ENCODE results near the gene PCDHGA9. TPM values are rescaled to one million over a fixed set of nuclear protein-coding genes. Genes with fewer than 3 reads are reported as not detected.
A peak's percentile ranks its signal among the peaks of the same experiment; 100 is the strongest.

Gene PCDHGA9
- total and polyA plus RNA-seq, 9 of the 15 experiments (the other 6 are each of a cell fraction or from before 2014, with no cell fraction given) = 0.03 to 0.18 (median 0.11) TPM; not detected in 2

DNA sequence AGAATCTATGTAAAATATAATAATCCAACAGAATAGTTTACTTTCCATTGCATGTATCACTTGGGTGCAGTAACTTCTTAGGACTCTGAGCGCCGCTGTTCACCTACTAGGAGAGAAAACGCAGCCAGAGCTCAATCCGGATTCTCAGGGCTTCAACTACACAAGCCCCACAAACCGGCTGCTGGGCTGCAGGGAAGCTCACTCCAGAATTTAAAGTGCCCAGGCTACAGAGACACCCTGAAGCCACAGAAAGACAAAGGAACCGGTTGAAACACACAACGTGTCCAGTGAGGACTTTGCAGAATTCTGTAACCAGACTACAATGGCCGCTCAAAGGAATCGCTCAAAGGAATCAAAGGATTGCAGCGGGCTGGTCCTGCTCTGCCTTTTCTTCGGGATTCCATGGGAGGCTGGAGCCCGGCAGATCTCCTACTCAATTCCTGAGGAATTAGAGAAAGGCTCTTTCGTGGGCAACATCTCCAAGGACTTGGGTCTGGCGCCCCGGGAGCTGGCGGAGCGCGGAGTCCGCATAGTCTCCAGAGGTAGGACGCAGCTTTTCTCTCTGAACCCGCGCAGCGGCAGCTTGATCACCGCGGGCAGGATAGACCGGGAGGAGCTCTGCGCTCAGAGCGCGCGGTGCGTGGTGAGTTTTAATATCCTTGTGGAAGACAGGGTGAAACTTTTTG, 10.4 kb downstream of the PCDHGA9 start, which contains the start of gene PCDHGA10:
TSS of gene PCDHGA10 (plus strand) at position 134 of the 686 bp plus-strand sequence. CDS start at position 323, 189 bp downstream.
- Histone ChIP-seq H3K27me3 (ENCODE audit: control insufficient read depth in 2 of 2, insufficient read depth in 2 of 2, low read length in 2 of 2) (peaks cover 7 to 33% of the 10 kb centered on the region in 2 experiments; a peak in 4 of 5 replicates), H3K79me2 (ENCODE audit: control insufficient read depth, insufficient read depth, low read length) (no peaks in the 10 kb centered on the region), H3K9me3 (replicated peaks; ENCODE audit: control insufficient read depth, insufficient read depth, low read depth, low read length) (no peaks in the 10 kb centered on the region; the same call in 1 of the 2 replicates), H3K36me3 (ENCODE audit: control insufficient read depth, insufficient read depth, low read length) (no peaks in the 10 kb centered on the region), H3K9ac (ENCODE audit: insufficient read depth in 1 of 2, low read depth in 2 of 2, low read length in 2 of 2) (peak within 1 kb of the TSS in 1 of 2 experiments; percentile 48; a peak in 2 of 4 replicates), H3K4me1 (replicated peaks in 1 of 2; ENCODE audit: control insufficient read depth in 2 of 2, insufficient read depth in 2 of 2, low read length in 2 of 2) (peaks cover 0 to 27% of the 10 kb centered on the region in 2 experiments; a peak in 2 of 5 replicates), H3K4me3 (peak within 1 kb of the TSS; percentile 21), H2AFZ (ENCODE audit: low read depth, low read length) (peak within 1 kb of the TSS; percentile 69), H3K4me2 (ENCODE audit: insufficient read depth, low read length) (peak within 1 kb of the TSS; percentile 59), H4K20me1 (replicated peaks; ENCODE audit: control insufficient read depth, insufficient read depth, low read length) (no peaks in the 10 kb centered on the region), H3K9me1 (ENCODE audit: control insufficient read depth, insufficient read depth, low read length) (no peaks in the 10 kb centered on the region), H3K27ac (ENCODE audit: extremely low read depth, low read depth, low read length) (no peak within 1 kb of the TSS)
- FAIRE-seq = peak; percentile 70
- 17% methylated on average over 25 of the region's 31 CpGs for whole genome bisulfite sequencing (ENCODE audit: insufficient coverage, low coverage, missing lambda C conversion rate)
- peak; percentile 49 to 61 (median 54) for DNase-seq (ENCODE audit: extremely low read depth in 1 of 4, low spot score in 3 of 4)
- ATAC-seq = peak; percentile 91
- in situ Hi-C loops (cut with MboI) = no loop called here
- TF ChIP-seq ZSCAN29 (IDR thresholded peaks at IDR 0.05) = peak; percentile 95
- TF ChIP-seq PHF21A (IDR thresholded peaks at IDR 0.05; ENCODE audit: borderline replicate concordance, low read depth) = no peak
- no peak for TF ChIP-seq HDGF (IDR thresholded peaks at IDR 0.05)
- TF ChIP-seq, protein P1, sequence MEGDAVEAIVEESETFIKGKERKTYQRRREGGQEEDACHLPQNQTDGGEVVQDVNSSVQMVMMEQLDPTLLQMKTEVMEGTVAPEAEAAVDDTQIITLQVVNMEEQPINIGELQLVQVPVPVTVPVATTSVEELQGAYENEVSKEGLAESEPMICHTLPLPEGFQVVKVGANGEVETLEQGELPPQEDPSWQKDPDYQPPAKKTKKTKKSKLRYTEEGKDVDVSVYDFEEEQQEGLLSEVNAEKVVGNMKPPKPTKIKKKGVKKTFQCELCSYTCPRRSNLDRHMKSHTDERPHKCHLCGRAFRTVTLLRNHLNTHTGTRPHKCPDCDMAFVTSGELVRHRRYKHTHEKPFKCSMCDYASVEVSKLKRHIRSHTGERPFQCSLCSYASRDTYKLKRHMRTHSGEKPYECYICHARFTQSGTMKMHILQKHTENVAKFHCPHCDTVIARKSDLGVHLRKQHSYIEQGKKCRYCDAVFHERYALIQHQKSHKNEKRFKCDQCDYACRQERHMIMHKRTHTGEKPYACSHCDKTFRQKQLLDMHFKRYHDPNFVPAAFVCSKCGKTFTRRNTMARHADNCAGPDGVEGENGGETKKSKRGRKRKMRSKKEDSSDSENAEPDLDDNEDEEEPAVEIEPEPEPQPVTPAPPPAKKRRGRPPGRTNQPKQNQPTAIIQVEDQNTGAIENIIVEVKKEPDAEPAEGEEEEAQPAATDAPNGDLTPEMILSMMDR (IDR thresholded peaks at IDR 0.05 in 2 of 3, conservative IDR thresholded peaks at IDR 0.05 in 1 of 3; ENCODE audit: insufficient read depth in 2 of 3, low read depth in 1 of 3, low read length in 3 of 3) = peak; percentile 66 to 78 (median 72)
- TF ChIP-seq, protein P2, sequence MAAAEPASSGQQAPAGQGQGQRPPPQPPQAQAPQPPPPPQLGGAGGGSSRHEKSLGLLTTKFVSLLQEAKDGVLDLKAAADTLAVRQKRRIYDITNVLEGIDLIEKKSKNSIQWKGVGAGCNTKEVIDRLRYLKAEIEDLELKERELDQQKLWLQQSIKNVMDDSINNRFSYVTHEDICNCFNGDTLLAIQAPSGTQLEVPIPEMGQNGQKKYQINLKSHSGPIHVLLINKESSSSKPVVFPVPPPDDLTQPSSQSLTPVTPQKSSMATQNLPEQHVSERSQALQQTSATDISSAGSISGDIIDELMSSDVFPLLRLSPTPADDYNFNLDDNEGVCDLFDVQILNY (CRISPR knock-in tag; IDR thresholded peaks at IDR 0.05) = no peak
- peak; percentile 33 to 37; a peak in 2 of 4 replicates for TF ChIP-seq NRF1 (conservative IDR thresholded peaks at IDR 0.05 in 1 of 2, IDR thresholded peaks at IDR 0.05 in 1 of 2)
- TF ChIP-seq, protein P3, sequence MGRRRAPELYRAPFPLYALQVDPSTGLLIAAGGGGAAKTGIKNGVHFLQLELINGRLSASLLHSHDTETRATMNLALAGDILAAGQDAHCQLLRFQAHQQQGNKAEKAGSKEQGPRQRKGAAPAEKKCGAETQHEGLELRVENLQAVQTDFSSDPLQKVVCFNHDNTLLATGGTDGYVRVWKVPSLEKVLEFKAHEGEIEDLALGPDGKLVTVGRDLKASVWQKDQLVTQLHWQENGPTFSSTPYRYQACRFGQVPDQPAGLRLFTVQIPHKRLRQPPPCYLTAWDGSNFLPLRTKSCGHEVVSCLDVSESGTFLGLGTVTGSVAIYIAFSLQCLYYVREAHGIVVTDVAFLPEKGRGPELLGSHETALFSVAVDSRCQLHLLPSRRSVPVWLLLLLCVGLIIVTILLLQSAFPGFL (CRISPR knock-in tag; IDR thresholded peaks at IDR 0.05) = no peak
- TF ChIP-seq ZBTB7A (IDR thresholded peaks at IDR 0.05; ENCODE audit: borderline replicate concordance, control insufficient read depth, low read depth, low read length) = no peak
- TF ChIP-seq RBFOX2 (IDR thresholded peaks at IDR 0.05; ENCODE audit: low read depth, low read length) = no peak
- TF ChIP-seq, protein P4, sequence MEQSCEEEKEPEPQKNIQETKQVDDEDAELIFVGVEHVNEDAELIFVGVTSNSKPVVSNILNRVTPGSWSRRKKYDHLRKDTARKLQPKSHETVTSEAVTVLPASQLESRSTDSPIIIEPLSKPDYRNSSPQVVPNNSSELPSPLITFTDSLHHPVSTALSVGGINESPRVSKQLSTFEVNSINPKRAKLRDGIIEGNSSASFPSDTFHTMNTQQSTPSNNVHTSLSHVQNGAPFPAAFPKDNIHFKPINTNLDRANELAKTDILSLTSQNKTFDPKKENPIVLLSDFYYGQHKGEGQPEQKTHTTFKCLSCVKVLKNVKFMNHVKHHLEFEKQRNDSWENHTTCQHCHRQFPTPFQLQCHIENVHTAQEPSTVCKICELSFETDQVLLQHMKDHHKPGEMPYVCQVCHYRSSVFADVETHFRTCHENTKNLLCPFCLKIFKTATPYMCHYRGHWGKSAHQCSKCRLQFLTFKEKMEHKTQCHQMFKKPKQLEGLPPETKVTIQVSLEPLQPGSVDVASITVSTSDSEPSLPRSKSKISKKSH (CRISPR knock-in tag; IDR thresholded peaks at IDR 0.05) = no peak
- TF ChIP-seq NR2C1 (IDR thresholded peaks at IDR 0.05) = no peak
- no peak for TF ChIP-seq NR2C1 (tag; IDR thresholded peaks at IDR 0.05)
- TF ChIP-seq CBX5 (IDR thresholded peaks at IDR 0.05; ENCODE audit: borderline replicate concordance, low read depth) = no peak
- peak; percentile 34 to 66 for TF ChIP-seq RAD21 (CRISPR knock-in tag; conservative IDR thresholded peaks at IDR 0.05 in 1 of 2, IDR thresholded peaks at IDR 0.05 in 1 of 2)
- no TSS peak for BruUV-seq (replicated peaks)
- intact Hi-C loops (cut with micrococcal nuclease) = loop anchor here (5.0 kb wide), 1 partner anchor 109 kb away; no protein-coding TSS in a partner anchor
- ChIA-PET CTCF (ENCODE audit: low intra/inter-chr PET ratio) (interaction anchor here (0.5 to 1.5 kb wide), 6 partner anchors 8 to 401 kb away, joined by 3 to 4 read pairs (median 3); partner anchors contain the start of genes PCDHGA11 and PCDHGA2), POLR2A (interaction anchor here (0.8 to 1.9 kb wide), 3 partner anchors 9 to 263 kb away, joined by 4 to 7 read pairs (median 4); partner anchors contain the start of gene PCDHGA11)
